SK-N-SH treated with all-trans-retinoic acid at 6 μM for 48 hours (cell line): ENCODE results near the gene CACNA1A.
"Not testable (repeated sequence)": the region's sequence is repeated elsewhere in the genome, so short reads cannot be mapped to it uniquely, and the experiment has no call there.

Experiments
- ATAC-seq: fragments of 200-7000 bp; cut with Tn5 transposase; 3 replicates; pipeline ENCODE4 v1.9.1; 2020; ENCODE audit warnings: mild to moderate bottlenecking, moderate library complexity
- ARNTL ChIP-seq: fragments of 450-650 bp; formaldehyde crosslinking; IDR thresholded peaks from 2 replicates; pipeline ENCODE4 v1.5.0; 2020; ENCODE audit warnings: low read depth, mild to moderate bottlenecking, moderate library complexity, borderline replicate concordance
- BACH2 ChIP-seq: fragments of 250-450 bp; sonication (Bioruptor Pico); IDR thresholded peaks from 2 replicates; pipeline ENCODE4 v1.9.0; 2021; ENCODE audit warnings: mild to moderate bottlenecking, borderline replicate concordance
- CSDC2 ChIP-seq: fragments of 250-450 bp; sonication (Bioruptor Pico); IDR thresholded peaks from 2 replicates; pipeline ENCODE4 v1.5.0; 2020; ENCODE audit warnings: mild to moderate bottlenecking, moderate library complexity
- GLIS3 ChIP-seq: fragments of 250-450 bp; sonication (Bioruptor Pico); IDR thresholded peaks from 2 replicates; pipeline ENCODE4 v1.5.0; 2020; ENCODE audit warnings: mild to moderate bottlenecking, moderate library complexity
- OSR1 ChIP-seq: fragments of 250-450 bp; sonication (Bioruptor Pico); IDR thresholded peaks from 2 replicates; pipeline ENCODE4 v1.8.0; 2022; ENCODE audit warnings: moderate library complexity, mild to moderate bottlenecking, inconsistent platforms
- PPARA ChIP-seq: fragments of 250-450 bp; sonication (Bioruptor Pico); IDR thresholded peaks from 2 replicates; pipeline ENCODE4 v1.5.0; 2020; ENCODE audit warnings: mild to moderate bottlenecking, borderline replicate concordance
- RARB ChIP-seq: fragments of 250-450 bp; sonication (Bioruptor Pico); IDR thresholded peaks from 2 replicates; pipeline ENCODE4 v1.8.0; 2021; ENCODE audit warnings: mild to moderate bottlenecking, moderate library complexity
- SNAI2 ChIP-seq: fragments of 250-450 bp; sonication (Bioruptor Pico); IDR thresholded peaks from 2 replicates; pipeline ENCODE4 v1.5.0; 2020; ENCODE audit warnings: mild to moderate bottlenecking, moderate library complexity
- TCF4 ChIP-seq: fragments of 250-450 bp; sonication (Bioruptor Pico); IDR thresholded peaks from 2 replicates; pipeline ENCODE4 v1.8.0; 2021; ENCODE audit warnings: mild to moderate bottlenecking, moderate library complexity, borderline replicate concordance
- TOX ChIP-seq: fragments of 250-450 bp; sonication (Bioruptor Pico); IDR thresholded peaks from 2 replicates; pipeline ENCODE4 v1.8.0; 2021; ENCODE audit warnings: mild to moderate bottlenecking, moderate library complexity, borderline replicate concordance
- ZC3H10 ChIP-seq: fragments of 250-450 bp; sonication (Bioruptor Pico); IDR thresholded peaks from 2 replicates; pipeline ENCODE4 v1.5.1; 2021; ENCODE audit warnings: mild to moderate bottlenecking, moderate library complexity
- ZFP30 ChIP-seq: fragments of 450-650 bp; formaldehyde crosslinking; IDR thresholded peaks from 2 replicates; pipeline ENCODE4 v1.5.0; 2022; ENCODE audit warnings: mild to moderate bottlenecking, moderate library complexity
- ZNF565 ChIP-seq: fragments of 450-650 bp; formaldehyde crosslinking; conservative IDR thresholded peaks from 2 replicates; pipeline ENCODE4 v1.5.0; 2020; ENCODE audit warnings: low read depth, mild to moderate bottlenecking, moderate library complexity
- ZNF70 ChIP-seq: fragments of 450-650 bp; formaldehyde crosslinking; IDR thresholded peaks from 2 replicates; pipeline ENCODE4 v1.5.0; 2020; ENCODE audit warnings: mild to moderate bottlenecking, moderate library complexity
- TF ChIP-seq, protein P1 (sequence below): fragments of 250-450 bp; sonication (Bioruptor Pico); IDR thresholded peaks from 2 replicates; pipeline ENCODE4 v1.5.1; 2020; ENCODE audit warnings: low read depth, mild to moderate bottlenecking, moderate library complexity
- TF ChIP-seq, protein P2 (sequence below): fragments of 250-450 bp; sonication (Bioruptor Pico); IDR thresholded peaks from 2 replicates; pipeline ENCODE4 v1.5.1; 2021; ENCODE audit warnings: mild to moderate bottlenecking, moderate library complexity
- TF ChIP-seq, protein P3 (sequence below): fragments of 250-450 bp; sonication (Bioruptor Pico); IDR thresholded peaks from 2 replicates; pipeline ENCODE4 v1.5.0; 2020; ENCODE audit warnings: mild to moderate bottlenecking, moderate library complexity
- TF ChIP-seq, protein P4 (sequence below): fragments of 250-450 bp; sonication (Bioruptor Pico); IDR thresholded peaks from 2 replicates; pipeline ENCODE4 v1.8.0; 2021; ENCODE audit warnings: low read depth, mild to moderate bottlenecking, moderate library complexity, borderline replicate concordance

Gene CACNA1A

DNA sequence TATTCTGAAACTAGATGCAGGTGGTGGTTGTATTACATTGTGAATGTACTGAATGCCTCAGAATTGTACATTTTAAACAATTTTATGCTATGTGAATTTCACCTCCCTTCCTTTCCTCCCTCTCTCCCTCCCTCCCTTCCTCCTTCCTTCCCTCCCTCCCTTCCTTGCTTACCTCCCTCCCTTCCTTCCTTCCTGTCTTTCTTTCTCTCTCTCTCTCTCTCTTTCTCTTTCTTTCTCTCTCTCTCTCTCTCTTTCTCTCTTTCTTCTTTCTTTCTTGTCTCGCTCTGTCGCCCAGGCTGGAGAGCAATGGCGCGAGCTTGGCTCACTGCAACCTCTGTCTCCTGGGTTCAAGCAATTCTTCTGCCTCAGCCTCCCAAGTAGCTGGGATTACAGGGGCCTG is 318.9 kb downstream of the CACNA1A start:
- ATAC-seq, result no peak
- TF ChIP-seq CSDC2 (CRISPR knock-in tag) (no peak), PPARA (CRISPR knock-in tag) (no peak), SNAI2 (no peak), TCF4 (CRISPR knock-in tag) (no peak), ZFP30 (CRISPR knock-in tag) (no peak), ZNF565 (CRISPR knock-in tag) (no peak), RARB (CRISPR knock-in tag) (no peak), OSR1 (no peak), ZNF70 (no peak), ARNTL (CRISPR knock-in tag) (no peak), BACH2 (CRISPR knock-in tag) (no peak), ZC3H10 (CRISPR knock-in tag) (no peak)
- TF ChIP-seq, protein P1, sequence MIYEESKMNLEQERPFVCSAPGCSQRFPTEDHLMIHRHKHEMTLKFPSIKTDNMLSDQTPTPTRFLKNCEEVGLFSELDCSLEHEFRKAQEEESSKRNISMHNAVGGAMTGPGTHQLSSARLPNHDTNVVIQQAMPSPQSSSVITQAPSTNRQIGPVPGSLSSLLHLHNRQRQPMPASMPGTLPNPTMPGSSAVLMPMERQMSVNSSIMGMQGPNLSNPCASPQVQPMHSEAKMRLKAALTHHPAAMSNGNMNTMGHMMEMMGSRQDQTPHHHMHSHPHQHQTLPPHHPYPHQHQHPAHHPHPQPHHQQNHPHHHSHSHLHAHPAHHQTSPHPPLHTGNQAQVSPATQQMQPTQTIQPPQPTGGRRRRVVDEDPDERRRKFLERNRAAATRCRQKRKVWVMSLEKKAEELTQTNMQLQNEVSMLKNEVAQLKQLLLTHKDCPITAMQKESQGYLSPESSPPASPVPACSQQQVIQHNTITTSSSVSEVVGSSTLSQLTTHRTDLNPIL, result no peak
- TF ChIP-seq, protein P2, sequence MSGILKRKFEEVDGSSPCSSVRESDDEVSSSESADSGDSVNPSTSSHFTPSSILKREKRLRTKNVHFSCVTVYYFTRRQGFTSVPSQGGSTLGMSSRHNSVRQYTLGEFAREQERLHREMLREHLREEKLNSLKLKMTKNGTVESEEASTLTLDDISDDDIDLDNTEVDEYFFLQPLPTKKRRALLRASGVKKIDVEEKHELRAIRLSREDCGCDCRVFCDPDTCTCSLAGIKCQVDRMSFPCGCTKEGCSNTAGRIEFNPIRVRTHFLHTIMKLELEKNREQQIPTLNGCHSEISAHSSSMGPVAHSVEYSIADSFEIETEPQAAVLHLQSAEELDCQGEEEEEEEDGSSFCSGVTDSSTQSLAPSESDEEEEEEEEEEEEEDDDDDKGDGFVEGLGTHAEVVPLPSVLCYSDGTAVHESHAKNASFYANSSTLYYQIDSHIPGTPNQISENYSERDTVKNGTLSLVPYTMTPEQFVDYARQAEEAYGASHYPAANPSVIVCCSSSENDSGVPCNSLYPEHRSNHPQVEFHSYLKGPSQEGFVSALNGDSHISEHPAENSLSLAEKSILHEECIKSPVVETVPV (CRISPR knock-in tag), result no peak
- TF ChIP-seq, protein P3, sequence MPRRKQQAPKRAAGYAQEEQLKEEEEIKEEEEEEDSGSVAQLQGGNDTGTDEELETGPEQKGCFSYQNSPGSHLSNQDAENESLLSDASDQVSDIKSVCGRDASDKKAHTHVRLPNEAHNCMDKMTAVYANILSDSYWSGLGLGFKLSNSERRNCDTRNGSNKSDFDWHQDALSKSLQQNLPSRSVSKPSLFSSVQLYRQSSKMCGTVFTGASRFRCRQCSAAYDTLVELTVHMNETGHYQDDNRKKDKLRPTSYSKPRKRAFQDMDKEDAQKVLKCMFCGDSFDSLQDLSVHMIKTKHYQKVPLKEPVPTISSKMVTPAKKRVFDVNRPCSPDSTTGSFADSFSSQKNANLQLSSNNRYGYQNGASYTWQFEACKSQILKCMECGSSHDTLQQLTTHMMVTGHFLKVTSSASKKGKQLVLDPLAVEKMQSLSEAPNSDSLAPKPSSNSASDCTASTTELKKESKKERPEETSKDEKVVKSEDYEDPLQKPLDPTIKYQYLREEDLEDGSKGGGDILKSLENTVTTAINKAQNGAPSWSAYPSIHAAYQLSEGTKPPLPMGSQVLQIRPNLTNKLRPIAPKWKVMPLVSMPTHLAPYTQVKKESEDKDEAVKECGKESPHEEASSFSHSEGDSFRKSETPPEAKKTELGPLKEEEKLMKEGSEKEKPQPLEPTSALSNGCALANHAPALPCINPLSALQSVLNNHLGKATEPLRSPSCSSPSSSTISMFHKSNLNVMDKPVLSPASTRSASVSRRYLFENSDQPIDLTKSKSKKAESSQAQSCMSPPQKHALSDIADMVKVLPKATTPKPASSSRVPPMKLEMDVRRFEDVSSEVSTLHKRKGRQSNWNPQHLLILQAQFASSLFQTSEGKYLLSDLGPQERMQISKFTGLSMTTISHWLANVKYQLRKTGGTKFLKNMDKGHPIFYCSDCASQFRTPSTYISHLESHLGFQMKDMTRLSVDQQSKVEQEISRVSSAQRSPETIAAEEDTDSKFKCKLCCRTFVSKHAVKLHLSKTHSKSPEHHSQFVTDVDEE (CRISPR knock-in tag), result no peak
- TF ChIP-seq, protein P4, sequence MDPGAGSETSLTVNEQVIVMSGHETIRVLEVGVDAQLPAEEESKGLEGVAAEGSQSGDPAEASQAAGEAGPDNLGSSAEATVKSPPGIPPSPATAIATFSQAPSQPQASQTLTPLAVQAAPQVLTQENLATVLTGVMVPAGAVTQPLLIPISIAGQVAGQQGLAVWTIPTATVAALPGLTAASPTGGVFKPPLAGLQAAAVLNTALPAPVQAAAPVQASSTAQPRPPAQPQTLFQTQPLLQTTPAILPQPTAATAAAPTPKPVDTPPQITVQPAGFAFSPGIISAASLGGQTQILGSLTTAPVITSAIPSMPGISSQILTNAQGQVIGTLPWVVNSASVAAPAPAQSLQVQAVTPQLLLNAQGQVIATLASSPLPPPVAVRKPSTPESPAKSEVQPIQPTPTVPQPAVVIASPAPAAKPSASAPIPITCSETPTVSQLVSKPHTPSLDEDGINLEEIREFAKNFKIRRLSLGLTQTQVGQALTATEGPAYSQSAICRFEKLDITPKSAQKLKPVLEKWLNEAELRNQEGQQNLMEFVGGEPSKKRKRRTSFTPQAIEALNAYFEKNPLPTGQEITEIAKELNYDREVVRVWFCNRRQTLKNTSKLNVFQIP, result no peak
- TF ChIP-seq, all 23 proteins: peak for 0

DNA sequence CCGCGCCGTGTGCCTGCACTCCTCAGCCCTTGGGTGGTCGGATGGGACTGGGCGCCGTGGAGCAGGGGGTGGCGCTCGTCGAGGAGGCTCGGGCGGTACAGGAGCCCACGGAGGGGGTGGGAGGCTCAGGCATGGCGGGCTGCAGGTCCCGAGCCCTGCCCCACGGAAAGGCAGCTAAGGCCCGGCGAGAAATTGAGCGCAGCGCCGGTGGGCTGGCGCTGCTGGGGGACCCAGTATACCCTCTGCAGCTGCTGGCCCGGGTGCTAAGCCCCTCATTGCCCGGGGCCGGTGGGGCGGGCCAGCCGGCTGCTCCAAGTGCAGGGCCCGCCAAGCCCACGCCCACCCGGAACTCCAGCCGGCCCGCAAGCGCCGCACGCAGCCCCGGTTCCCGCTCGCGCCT is 319.6 kb downstream of the CACNA1A start:
- ATAC-seq, result not testable (repeated sequence)

DNA sequence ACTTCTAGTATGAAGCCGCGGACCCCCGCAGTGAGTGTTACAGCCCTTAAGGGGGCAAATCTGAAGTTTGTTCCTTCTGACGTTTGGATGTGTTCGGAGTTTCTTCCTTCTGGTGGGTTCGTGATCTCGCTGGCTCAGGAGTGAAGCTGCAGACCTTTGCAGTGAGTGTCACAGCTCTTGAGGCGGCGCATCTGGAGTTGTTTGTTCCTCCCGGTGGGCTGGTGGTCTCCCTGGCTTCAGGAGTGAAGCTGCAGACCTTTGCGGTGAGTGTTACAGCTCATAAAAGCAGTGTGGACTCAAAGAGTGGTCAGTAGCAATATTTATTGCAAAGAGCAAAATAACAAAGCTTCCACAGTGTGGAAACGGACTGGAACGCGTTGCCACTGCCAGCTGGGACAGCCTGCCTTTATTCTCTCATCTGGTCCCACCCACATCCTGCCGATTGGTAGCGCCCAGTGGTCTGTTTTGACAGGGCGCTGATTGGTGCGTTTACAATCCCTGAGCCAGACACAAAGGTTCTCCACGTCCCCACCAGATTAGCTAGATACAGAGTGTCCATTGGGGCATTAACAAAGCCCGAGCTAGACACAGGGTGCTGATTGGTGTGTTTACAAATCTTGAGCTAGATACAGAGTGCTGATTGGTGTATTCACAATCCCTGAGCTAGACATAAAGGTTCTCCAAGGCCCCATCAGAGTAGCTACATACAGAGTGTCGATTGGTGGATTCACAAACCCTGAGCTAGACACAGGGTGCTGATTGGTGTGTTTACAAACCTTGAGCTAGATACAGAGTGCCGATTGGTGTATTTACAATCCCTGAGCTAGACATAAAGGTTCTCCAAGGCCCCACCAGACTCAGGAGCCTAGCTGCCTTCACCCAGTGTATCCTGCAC is 320.3 kb downstream of the CACNA1A start:
- not testable (repeated sequence) for ATAC-seq

DNA sequence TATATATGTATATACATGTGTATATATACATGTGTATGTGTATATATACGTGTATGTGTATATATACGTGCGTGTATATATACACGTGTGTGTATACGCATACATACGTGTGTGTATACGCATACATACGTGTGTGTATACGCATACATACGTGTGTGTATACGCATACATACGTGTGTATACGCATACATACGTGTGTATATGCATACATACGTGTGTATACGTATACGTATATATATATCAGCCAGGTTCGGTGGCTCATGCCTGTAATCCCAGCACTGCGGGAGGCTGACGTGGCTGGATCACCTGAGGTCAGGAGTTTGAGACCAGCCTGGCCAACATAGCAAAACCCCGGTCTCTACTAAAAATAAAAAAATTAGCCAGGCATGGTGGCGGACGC is 321.4 kb downstream of the CACNA1A start:
- ATAC-seq, result not testable (repeated sequence)

DNA sequence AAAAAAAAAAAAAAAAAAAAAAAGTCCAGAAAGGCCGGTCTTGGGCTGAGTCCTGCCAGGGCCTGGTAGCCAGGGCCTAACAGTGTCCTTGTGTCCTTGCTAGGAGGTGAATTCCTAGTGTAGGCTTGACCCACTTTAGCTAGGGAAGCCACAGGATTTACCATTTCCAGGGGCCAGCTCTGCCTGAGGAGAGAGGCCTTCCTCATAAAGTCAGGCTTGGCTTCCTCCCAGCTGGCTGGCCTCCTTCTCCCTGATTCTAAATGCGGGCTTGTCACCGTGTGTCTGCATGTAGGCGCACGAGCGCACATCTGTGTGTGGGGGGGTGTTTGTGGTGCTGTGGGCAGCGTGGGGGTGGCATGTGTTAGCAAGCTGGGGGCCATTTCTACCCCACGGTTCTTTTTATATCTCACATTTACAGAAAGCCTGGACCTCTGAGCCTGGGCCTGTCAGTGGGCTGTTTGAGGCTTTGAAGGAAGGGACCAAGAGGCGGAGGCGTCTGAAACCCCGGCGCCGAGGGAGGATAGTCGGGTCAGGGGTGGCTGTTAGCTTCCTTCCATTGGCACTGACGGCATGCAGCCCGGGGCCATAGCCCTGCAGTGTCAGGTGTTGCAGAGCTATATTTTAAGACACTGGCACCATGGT is 324.4 kb downstream of the CACNA1A start:
- TF ChIP-seq TOX (CRISPR knock-in tag) (no peak), RARB (CRISPR knock-in tag) (no peak), CSDC2 (CRISPR knock-in tag) (no peak), ZFP30 (CRISPR knock-in tag) (no peak), GLIS3 (CRISPR knock-in tag) (no peak)
- TF ChIP-seq, protein P3 (CRISPR knock-in tag), result no peak
- peak; percentile 86 for ATAC-seq

DNA sequence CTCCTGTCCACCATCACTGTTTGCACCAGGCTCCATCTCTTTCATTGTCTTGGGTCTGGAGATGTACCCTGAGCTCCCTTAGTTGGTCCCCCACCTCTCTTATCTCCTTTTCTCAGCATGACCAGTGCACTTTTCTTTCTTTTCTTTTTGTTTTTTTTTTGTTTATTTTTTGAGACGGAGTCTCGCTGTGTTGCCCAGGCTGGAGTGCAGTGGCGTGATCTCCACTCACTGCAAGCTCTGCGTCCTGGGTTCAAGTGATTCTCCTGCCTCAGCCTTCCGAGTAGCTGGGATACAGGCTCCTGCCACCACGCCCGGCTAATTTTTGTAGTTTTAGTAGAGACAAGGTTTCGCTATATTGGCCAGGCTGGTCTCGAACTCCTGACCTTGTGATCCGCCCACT is 328.0 kb downstream of the CACNA1A start:
- ATAC-seq, result not testable (repeated sequence)

DNA sequence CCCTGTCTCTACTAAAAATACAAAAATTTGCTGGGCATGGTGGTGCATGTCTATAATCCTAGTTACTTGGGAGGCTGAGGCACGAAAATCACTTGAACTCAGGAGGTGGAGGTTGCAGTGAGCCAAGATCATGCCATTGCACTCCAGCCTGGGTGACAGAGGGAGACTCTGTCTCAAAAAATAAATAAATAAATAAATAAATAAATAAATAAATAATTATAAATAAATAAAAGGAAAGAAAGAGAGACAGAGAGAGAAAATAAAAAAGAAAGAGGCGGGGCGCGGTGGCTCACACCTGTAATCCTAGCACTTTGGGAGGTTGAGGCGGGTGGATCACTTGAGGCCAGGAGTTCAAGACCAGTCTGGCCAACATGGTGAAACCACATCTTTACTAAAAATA is 328.7 kb downstream of the CACNA1A start:
- ATAC-seq, result not testable (repeated sequence)
